HTR-8/SVneo (cell line): ENCODE data around the gene ACTR2.

ENCODE experiments used
- DNase-seq: peaks from one replicate; pipeline ENCODE4 v3.0.0; 2011; ENCODE audit warnings: low spot score, mixed read lengths; ENCODE audit not compliant: insufficient read length
- FAIRE-seq: peaks from 2 replicates; lab custom pipeline; 2011; peaks lifted over from hg19 to GRCh38; lab: Jason Lieb, UNC

The ACTR2 gene

GRCh38 chr2:65277118-65277517 is 49.5 kb downstream of the ACTR2 start:
- no peak for FAIRE-seq
- DNase-seq = no peak

- FAIRE-seq (no peak), DNase-seq (no peak)
Observed at GRCh38 chr2:65277791-65278483, 50.3 kb downstream of the ACTR2 start.

GRCh38 chr2:65278531-65278981 is 50.9 kb downstream of the ACTR2 start:
- DNase-seq = no peak
- FAIRE-seq = no peak

GRCh38 chr2:65279756-65280155 is 52.1 kb downstream of the ACTR2 start:
- DNase-seq (no peak), FAIRE-seq (no peak)

GRCh38 chr2:65281627-65282351 is 54.2 kb downstream of the ACTR2 start:
- DNase-seq = no peak

GRCh38 chr2:65282477-65283053 is 54.9 kb downstream of the ACTR2 start:
- no peak for FAIRE-seq

More at GRCh38 chr2:65281627-65282351, 54.2 kb downstream of the ACTR2 start:
- FAIRE-seq = no peak

GRCh38 chr2:65287364-65287763 is 59.7 kb downstream of the ACTR2 start:
- DNase-seq (no peak), FAIRE-seq (no peak)

More at GRCh38 chr2:65282477-65283053, 54.9 kb downstream of the ACTR2 start:
- no peak for DNase-seq

- no peak for FAIRE-seq
Observed at GRCh38 chr2:65291216-65292105, 63.8 kb downstream of the ACTR2 start.

GRCh38 chr2:65292106-65292400 is 64.4 kb downstream of the ACTR2 start:
- DNase-seq = no peak
- no peak for FAIRE-seq

More at GRCh38 chr2:65291216-65292105, 63.8 kb downstream of the ACTR2 start:
- DNase-seq = no peak

GRCh38 chr2:65292461-65293011 is 64.9 kb downstream of the ACTR2 start:
- no peak for DNase-seq
- FAIRE-seq = no peak

- DNase-seq (no peak), FAIRE-seq (no peak)
Observed at GRCh38 chr2:65293376-65293775, 65.7 kb downstream of the ACTR2 start.

GRCh38 chr2:65294136-65294535 is 66.5 kb downstream of the ACTR2 start:
- DNase-seq (no peak), FAIRE-seq (no peak)

- DNase-seq = no peak
- no peak for FAIRE-seq
Observed at GRCh38 chr2:65294701-65295100, 67.1 kb downstream of the ACTR2 start.

- DNase-seq (no peak), FAIRE-seq (no peak)
Observed at GRCh38 chr2:65296971-65297370, 69.3 kb downstream of the ACTR2 start.

- no peak for DNase-seq
- no peak for FAIRE-seq
Observed at GRCh38 chr2:65297544-65297943, 69.9 kb downstream of the ACTR2 start.

- no peak for DNase-seq
- no peak for FAIRE-seq
Observed at GRCh38 chr2:65298089-65298488, 70.5 kb downstream of the ACTR2 start.

- DNase-seq = no peak
- no peak for FAIRE-seq
Observed at GRCh38 chr2:65299246-65299645, 71.6 kb downstream of the ACTR2 start.

- DNase-seq (no peak), FAIRE-seq (no peak)
Observed at GRCh38 chr2:65300134-65300760, 72.6 kb downstream of the ACTR2 start.

GRCh38 chr2:65300761-65301711 is 73.4 kb downstream of the ACTR2 start:
- DNase-seq (no peak), FAIRE-seq (no peak)
